ENCODE data around the gene ANXA2.
"Not testable (repeated sequence)": the region's sequence is repeated elsewhere in the genome, so short reads cannot be mapped to it uniquely, and the experiment has no call there.

GRCh38 chr15:60412807-60413206 lies 15.0 kb upstream of the ANXA2 start:
- not testable (repeated sequence) for TF ChIP-seq CTCF, POLR2A (IDR thresholded peaks at IDR 0.05)
